GM23248 (cell line): ENCODE data around the gene CD4. TPM values are rescaled to one million over a fixed set of nuclear protein-coding genes. Genes with fewer than 3 reads are reported as not detected.

Source experiments
- DNase-seq: peaks from one replicate; pipeline ENCODE4 v3.0.0-alpha.2; 2015
- H2AFZ ChIP-seq: fragments of 200-600 bp; sonication (generic); 2 replicates; pipeline ENCODE4 v1.6.1; 2016; ENCODE audit warnings: antibody characterized with exemption
- H3F3A ChIP-seq: fragments of 200-600 bp; sonication (generic); 2 replicates; pipeline ENCODE4 v1.6.1; 2016; ENCODE audit warnings: mild to moderate bottlenecking, antibody characterized with exemption, mixed run types; ENCODE audit not compliant: insufficient read depth
- H3K27ac ChIP-seq: fragments of 200-600 bp; sonication (generic); 2 replicates; pipeline ENCODE4 v1.5.1; 2016; ENCODE audit warnings: mild to moderate bottlenecking
- H3K27me3 ChIP-seq: fragments of 200-600 bp; sonication (generic); replicated peaks from 2 replicates; pipeline ENCODE4 v1.6.1; 2016; ENCODE audit warnings: mild to moderate bottlenecking; ENCODE audit not compliant: insufficient read depth
- H3K36me3 ChIP-seq: fragments of 200-600 bp; sonication (generic); 2 replicates; pipeline ENCODE4 v1.6.1; 2016; ENCODE audit warnings: low read depth, mild to moderate bottlenecking
- H3K4me1 ChIP-seq: fragments of 200-600 bp; sonication (generic); 2 replicates; pipeline ENCODE4 v1.6.1; 2016; ENCODE audit warnings: mild to moderate bottlenecking; ENCODE audit not compliant: insufficient read depth
- H3K4me2 ChIP-seq: fragments of 200-600 bp; sonication (generic); one replicate; pipeline ENCODE4 v1.6.1; 2016; ENCODE audit warnings: mild to moderate bottlenecking; ENCODE audit not compliant: unreplicated experiment
- H3K4me3 ChIP-seq: fragments of 200-600 bp; sonication (generic); 2 replicates; pipeline ENCODE4 v1.5.1; 2016; ENCODE audit warnings: mild to moderate bottlenecking
- H3K79me2 ChIP-seq: fragments of 200-600 bp; sonication (generic); 2 replicates; pipeline ENCODE4 v1.6.1; 2016; ENCODE audit warnings: mild to moderate bottlenecking; ENCODE audit not compliant: insufficient read depth
- H3K9ac ChIP-seq: fragments of 200-600 bp; sonication (generic); 2 replicates; pipeline ENCODE4 v1.6.1; 2016; ENCODE audit warnings: mild to moderate bottlenecking
- H3K9me2 ChIP-seq: fragments of 200-600 bp; sonication (generic); 2 replicates; pipeline ENCODE4 v1.6.1; 2016; ENCODE audit warnings: mixed run types, mild to moderate bottlenecking, moderate library complexity; ENCODE audit not compliant: insufficient read depth
- H3K9me3 ChIP-seq: fragments of 200-600 bp; sonication (generic); one replicate; pipeline ENCODE4 v1.6.1; 2017; ENCODE audit warnings: low read depth
- H4K20me1 ChIP-seq: fragments of 200-600 bp; sonication (generic); 2 replicates; pipeline ENCODE4 v1.6.0; 2016; ENCODE audit not compliant: insufficient read depth
- EZH2 ChIP-seq: fragments of 200-600 bp; sonication (generic); IDR thresholded peaks from 2 replicates; pipeline ENCODE4 v1.6.1; 2018; ENCODE audit warnings: antibody characterized with exemption, mild to moderate bottlenecking; ENCODE audit not compliant: insufficient read depth, poor library complexity, severe bottlenecking
- EZH2phosphoT487 ChIP-seq: fragments of 200-600 bp; sonication (generic); IDR thresholded peaks from 2 replicates; pipeline ENCODE4 v1.6.1; 2018; ENCODE audit warnings: antibody characterized with exemption, moderate library complexity, mild to moderate bottlenecking, low read depth; ENCODE audit not compliant: insufficient read depth
- WGBS, 2 experiments: methylation state at CpG; one replicate each; pipeline ENCODE4 v1.1.6; 2015 to 2017; ENCODE audit warnings: low lambda C conversion rate in 2 of 2, low coverage in 1 of 2; ENCODE audit errors: missing lambda C conversion rate in 2 of 2; 5-methylcytosine and 5-hydroxymethylcytosine counted together
- in situ Hi-C: fragments of 300-500 bp; cut with MboI; formaldehyde crosslinking; loops from 2 replicates; pipeline ENCODE4 v1.15.0; 2020
- polyA plus RNA-seq: library from polyadenylated mRNA; unstranded; fragments of >200 nt; fragmentation: Nextera tagmentation; extraction: Ambion mirVana; gene quantifications from 2 replicates; pipeline ENCODE4 v1.2.1, GENCODE V29; 2016
- total RNA-seq: library from RNA; depleted of rRNA; stranded (reverse); fragments of >200 nt; shearing (Covaris generic); gene quantifications from 2 replicates; pipeline ENCODE4 v1.2.3, GENCODE V29; 2014

Gene CD4
- total and polyA plus RNA-seq, 2 experiments from 2014 or later = not detected

DNA sequence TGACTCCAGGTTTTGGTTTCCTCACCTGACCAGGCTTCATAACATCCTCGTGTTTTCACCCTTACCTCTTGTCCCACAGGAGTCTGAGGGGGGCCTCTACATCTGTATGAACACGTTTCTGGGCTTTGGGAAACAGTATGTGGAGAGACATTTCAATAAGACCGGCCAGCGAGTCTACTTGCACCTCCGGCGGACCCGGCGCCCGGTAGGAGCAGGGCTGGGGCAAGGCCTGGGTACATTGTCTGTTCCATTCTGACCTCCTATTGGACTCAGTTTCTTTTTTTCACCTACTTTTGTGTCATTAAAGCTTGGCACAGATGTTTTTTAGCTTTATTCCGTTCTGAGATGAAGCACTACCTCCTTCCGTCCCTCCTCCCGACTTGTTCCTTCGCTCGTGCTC, 66.0 kb downstream of the CD4 start:
- peaks cover 29% of the 10 kb centered on the region; the same call in 1 of the 2 replicates for H3K36me3 ChIP-seq
- H3K4me2 ChIP-seq = no peak overlapping the region
- no peak for DNase-seq
- peaks cover 57% of the 10 kb centered on the region for H3K79me2 ChIP-seq
- no peaks in the 10 kb centered on the region for H3K27me3 ChIP-seq
- H3K9me3 ChIP-seq = no peaks in the 10 kb centered on the region
- H3F3A ChIP-seq = peaks cover 17% of the 10 kb centered on the region
- H4K20me1 ChIP-seq = no peaks in the 10 kb centered on the region
- no peak overlapping the region for H3K9ac ChIP-seq
- no peak overlapping the region for H2AFZ ChIP-seq
- in situ Hi-C loops = no loop called here
- peaks cover 14% of the 10 kb centered on the region for H3K4me1 ChIP-seq
- H3K9me2 ChIP-seq = no peaks in the 10 kb centered on the region
- no peak overlapping the region for H3K27ac ChIP-seq
- TF ChIP-seq EZH2 = no peak
- no peak for TF ChIP-seq EZH2phosphoT487
- 92 to 94% methylated on average over 14 of the region's 14 CpGs for WGBS, 2 experiments
- no peak overlapping the region for H3K4me3 ChIP-seq

DNA sequence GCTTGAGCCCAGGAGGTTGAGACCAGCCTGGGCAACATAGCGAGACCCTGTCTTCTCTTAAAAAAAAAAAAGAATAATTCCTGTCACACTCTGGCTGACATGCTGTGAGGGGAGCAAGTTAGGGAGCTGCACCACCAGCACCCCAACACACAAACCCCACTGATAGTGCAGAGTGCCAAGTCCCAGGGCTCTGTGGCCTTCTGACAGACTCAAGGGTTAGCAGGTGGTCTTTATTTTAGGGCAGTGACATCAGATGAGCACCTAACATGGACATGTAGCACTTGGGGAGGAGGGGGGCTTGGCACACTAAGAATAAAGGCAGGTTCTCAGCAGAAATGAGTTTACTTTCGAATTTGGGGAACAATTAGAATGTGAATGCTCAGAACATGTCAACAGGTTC, 69.5 kb downstream of the CD4 start:
- peaks cover 47% of the 10 kb centered on the region for H3K36me3 ChIP-seq
- no peaks in the 10 kb centered on the region for H4K20me1 ChIP-seq
- no peaks in the 10 kb centered on the region for H3K9me2 ChIP-seq
- H3F3A ChIP-seq = peaks cover 9% of the 10 kb centered on the region
- H3K4me1 ChIP-seq = peaks cover 7% of the 10 kb centered on the region
- no peak overlapping the region for H3K4me2 ChIP-seq
- no peaks in the 10 kb centered on the region for H3K9me3 ChIP-seq
- H2AFZ ChIP-seq = no peak overlapping the region
- H3K27ac ChIP-seq = no peak overlapping the region
- WGBS, 2 experiments = 100% methylated on average over 2 of the region's 2 CpGs
- TF ChIP-seq EZH2phosphoT487 = no peak
- TF ChIP-seq EZH2 = no peak
- H3K4me3 ChIP-seq = no peak overlapping the region
- no peak overlapping the region for H3K9ac ChIP-seq
- no peak for DNase-seq
- H3K79me2 ChIP-seq = peaks cover 45% of the 10 kb centered on the region
- no peaks in the 10 kb centered on the region for H3K27me3 ChIP-seq
- in situ Hi-C loops = no loop called here

DNA sequence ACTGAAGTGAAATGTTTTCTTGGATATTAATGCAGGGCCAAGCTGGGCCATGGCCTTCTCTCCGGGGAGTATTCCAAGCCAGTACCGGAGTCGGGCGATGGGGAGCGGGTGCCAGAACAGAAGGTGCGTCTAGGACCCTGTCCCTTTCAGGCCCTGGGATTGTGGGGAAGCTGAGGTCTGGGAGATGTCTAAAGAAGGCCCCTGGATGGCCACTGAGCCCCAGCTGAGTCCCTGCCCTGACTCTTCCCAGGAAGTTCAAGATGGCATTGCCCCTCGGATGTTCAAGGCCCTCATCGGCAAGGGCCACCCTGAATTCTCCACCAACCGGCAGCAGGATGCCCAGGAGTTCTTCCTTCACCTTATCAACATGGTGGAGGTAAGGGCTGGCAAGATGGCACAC, 70.8 kb downstream of the CD4 start:
- peaks cover 47% of the 10 kb centered on the region for H3K36me3 ChIP-seq
- H3K9me2 ChIP-seq = no peaks in the 10 kb centered on the region
- H2AFZ ChIP-seq = no peak overlapping the region
- no peak overlapping the region for H3K4me3 ChIP-seq
- no peak overlapping the region for H3K27ac ChIP-seq
- H3K9me3 ChIP-seq = no peaks in the 10 kb centered on the region
- H3K27me3 ChIP-seq = no peaks in the 10 kb centered on the region
- peaks cover 32% of the 10 kb centered on the region for H3K79me2 ChIP-seq
- WGBS, 2 experiments = 95 to 96% methylated on average over 9 of the region's 9 CpGs
- H3K4me1 ChIP-seq = no peaks in the 10 kb centered on the region
- no peaks in the 10 kb centered on the region for H4K20me1 ChIP-seq
- H3K4me2 ChIP-seq = no peak overlapping the region
- DNase-seq = no peak
- TF ChIP-seq EZH2 (no peak), EZH2phosphoT487 (no peak)
- peaks cover 4% of the 10 kb centered on the region; the same call in 1 of the 2 replicates for H3F3A ChIP-seq
- in situ Hi-C loops = no loop called here
- H3K9ac ChIP-seq = no peak overlapping the region

DNA sequence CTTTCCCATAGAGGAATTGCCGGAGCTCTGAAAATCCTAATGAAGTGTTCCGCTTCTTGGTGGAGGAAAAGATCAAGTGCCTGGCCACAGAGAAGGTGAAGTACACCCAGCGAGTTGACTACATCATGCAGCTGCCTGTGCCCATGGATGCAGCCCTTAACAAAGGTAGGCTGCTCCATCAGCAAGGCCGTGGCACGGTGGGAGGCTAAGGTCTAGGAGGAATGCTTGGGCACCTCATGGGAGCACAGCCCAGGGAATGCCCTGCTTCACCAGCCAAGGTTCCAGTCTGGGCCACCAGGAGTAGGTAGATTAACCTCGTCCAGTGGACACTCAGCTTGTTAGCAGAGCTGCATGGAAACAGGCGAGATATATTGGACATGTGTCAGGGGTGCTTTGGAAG, 71.6 kb downstream of the CD4 start:
- Histone ChIP-seq H4K20me1 (no peaks in the 10 kb centered on the region), H3K9me3 (no peaks in the 10 kb centered on the region), H3K27me3 (no peaks in the 10 kb centered on the region), H3K9me2 (no peaks in the 10 kb centered on the region), H3K4me2 (no peak overlapping the region), H3F3A (peaks cover 4% of the 10 kb centered on the region; the same call in 1 of the 2 replicates), H3K4me3 (no peak overlapping the region), H2AFZ (no peak overlapping the region), H3K9ac (no peak overlapping the region), H3K27ac (no peak overlapping the region), H3K4me1 (no peaks in the 10 kb centered on the region), H3K79me2 (peaks cover 24% of the 10 kb centered on the region), H3K36me3 (peaks cover 47% of the 10 kb centered on the region)
- 91 to 92% methylated on average over 7 of the region's 7 CpGs for WGBS, 2 experiments
- no peak for TF ChIP-seq EZH2phosphoT487
- no peak for TF ChIP-seq EZH2
- no peak for DNase-seq
- in situ Hi-C loops = no loop called here

DNA sequence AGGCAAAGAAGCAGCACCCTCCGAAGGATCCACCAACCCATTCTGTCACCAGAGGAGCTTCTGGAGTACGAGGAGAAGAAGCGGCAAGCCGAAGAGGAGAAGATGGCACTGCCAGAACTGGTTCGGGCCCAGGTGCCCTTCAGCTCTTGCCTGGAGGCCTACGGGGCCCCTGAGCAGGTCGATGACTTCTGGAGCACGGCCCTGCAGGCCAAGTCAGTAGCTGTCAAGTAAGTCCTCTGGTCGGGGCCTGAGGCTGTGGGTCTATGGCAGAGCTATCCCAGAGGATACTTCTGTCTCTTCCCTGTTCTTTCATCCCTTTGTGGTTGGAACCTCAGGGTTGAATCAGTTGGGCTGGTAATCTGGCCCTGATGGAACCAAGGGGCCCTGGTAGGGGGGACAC, 72.1 kb downstream of the CD4 start:
- Histone ChIP-seq H3K27ac (no peak overlapping the region), H3K9me2 (no peaks in the 10 kb centered on the region), H3K36me3 (peaks cover 47% of the 10 kb centered on the region), H3K79me2 (peaks cover 19% of the 10 kb centered on the region), H3F3A (peaks cover 4% of the 10 kb centered on the region; the same call in 1 of the 2 replicates), H3K4me3 (no peak overlapping the region), H3K9ac (no peak overlapping the region), H3K4me1 (no peaks in the 10 kb centered on the region), H4K20me1 (no peaks in the 10 kb centered on the region), H2AFZ (no peak overlapping the region), H3K27me3 (no peaks in the 10 kb centered on the region), H3K9me3 (no peaks in the 10 kb centered on the region), H3K4me2 (no peak overlapping the region)
- 96 to 99% methylated on average over 9 of the region's 9 CpGs for WGBS, 2 experiments
- TF ChIP-seq EZH2 = no peak
- no peak for TF ChIP-seq EZH2phosphoT487
- no peak for DNase-seq
- in situ Hi-C loops = no loop called here
